Body of pancreas (tissue), 4 donors: ENCODE results near the gene HPDL.

Experiments
- CTCF ChIP-seq, 7 experiments: fragments of 450-650 bp in 4 of 7; fragments of 200-600 bp in 3 of 7; sonication (generic) in 3 of 7; IDR thresholded peaks; one replicate each; pipeline ENCODE4 v1.5.1; 2016 to 2019; ENCODE audit warnings: antibody characterized with exemption in 7 of 7
- POLR2A ChIP-seq, 3 donors: fragments of 450-650 bp; IDR thresholded peaks; one replicate each; pipeline ENCODE4 v1.6.1; 2016; ENCODE audit warnings: antibody characterized with exemption in 3 of 3, mild to moderate bottlenecking in 2 of 3

- TF ChIP-seq CTCF (IDR thresholded peaks at IDR 0.05) (peak in 2 of 7 experiments; percentile 11 to 13), POLR2A (IDR thresholded peaks at IDR 0.05) (peak; percentile 81 to 89 (median 83))
Observed at GRCh38 chr1:45339789-45340558, 13.3 kb downstream of the HPDL start, which contains the start of the genes MUTYH and TOE1.
